IMR-90 (cell line): ENCODE data around the gene PRELP.

Experiments used
- BHLHE40 ChIP-seq: fragments of 150-350 bp; IDR thresholded peaks from 2 replicates; pipeline ENCODE4 v1.6.1; 2016; ENCODE audit warnings: mild to moderate bottlenecking, low read depth, low read length
- CTCF ChIP-seq: conservative IDR thresholded peaks from 2 replicates; pipeline ENCODE4 v1.5.1; 2012; ENCODE audit warnings: mild to moderate bottlenecking, low read depth, low read length, improper control_type of control experiment
- FOS ChIP-seq: fragments of 150-350 bp; IDR thresholded peaks from 2 replicates; pipeline ENCODE4 v1.6.1; 2016; ENCODE audit warnings: low read depth, low read length
- MAZ ChIP-seq: IDR thresholded peaks from 2 replicates; pipeline ENCODE4 v1.6.1; 2012; ENCODE audit warnings: low read depth, mild to moderate bottlenecking, low read length, improper control_type of control experiment, moderate library complexity, borderline replicate concordance

GRCh38 chr1:203464226-203464625 lies 11.4 kb upstream of the PRELP start:
- TF ChIP-seq CTCF = no peak
- no peak for TF ChIP-seq BHLHE40
- TF ChIP-seq MAZ = no peak
- TF ChIP-seq FOS = no peak
